Lung (tissue), 12 donors: ENCODE results near the gene BTN2A1. TPM values are rescaled to one million over a fixed set of nuclear protein-coding genes. Genes with fewer than 3 reads are reported as not detected.

Experiments
- ATAC-seq: fragments of 200-7000 bp; cut with Tn5 transposase; one replicate; pipeline ENCODE4 v1.9.1; 2020; ENCODE audit warnings: moderate number of reproducible peaks; ENCODE audit not compliant: insufficient read depth, low FRiP score
- DNase-seq, 3 donors: peaks; one replicate each; pipeline ENCODE4 v3.0.0-alpha.2; 2013 to 2017
- H3K27ac ChIP-seq, 2 donors: one replicate each; pipeline ENCODE4 v1.5.1; 2013; ENCODE audit warnings: mild to moderate bottlenecking in 2 of 2, moderate library complexity in 2 of 2, control low read depth in 1 of 2, inconsistent platforms in 1 of 2, low read depth in 1 of 2, low read length in 1 of 2
- H3K27me3 ChIP-seq, 3 donors: one replicate each; pipeline ENCODE4 v1.5.1; 2013; ENCODE audit warnings: low read length in 2 of 3; ENCODE audit not compliant: control insufficient read depth in 3 of 3, insufficient read depth in 3 of 3
- H3K36me3 ChIP-seq, 4 donors: one replicate each; pipeline ENCODE4 v1.5.1; 2013; ENCODE audit warnings: low read length in 4 of 4, mild to moderate bottlenecking in 1 of 4, moderate library complexity in 1 of 4; ENCODE audit not compliant: control insufficient read depth in 4 of 4, insufficient read depth in 4 of 4
- H3K4me1 ChIP-seq, 5 donors: one replicate each; pipeline ENCODE4 v1.5.1; 2013; ENCODE audit warnings: low read length in 5 of 5, mild to moderate bottlenecking in 2 of 5, moderate library complexity in 1 of 5; ENCODE audit not compliant: control insufficient read depth in 5 of 5, insufficient read depth in 5 of 5
- H3K4me3 ChIP-seq: one replicate; pipeline ENCODE4 v1.5.1; 2013; ENCODE audit warnings: mild to moderate bottlenecking, control low read depth, moderate library complexity
- H3K9ac ChIP-seq, 2 donors: one replicate each; pipeline ENCODE4 v1.5.1; 2013; ENCODE audit warnings: low read length in 2 of 2, control low read depth in 1 of 2; ENCODE audit not compliant: insufficient read depth in 1 of 2
- H3K9me3 ChIP-seq, 4 donors: one replicate each; pipeline ENCODE4 v1.5.1; 2013; ENCODE audit warnings: low read length in 3 of 4, mild to moderate bottlenecking in 1 of 4, moderate library complexity in 1 of 4; ENCODE audit not compliant: control insufficient read depth in 4 of 4, insufficient read depth in 3 of 4
- CTCF ChIP-seq: IDR thresholded peaks from 2 replicates; pipeline ENCODE4 v1.5.1; 2012; ENCODE audit warnings: mild to moderate bottlenecking; ENCODE audit errors: control extremely low read depth, extremely low read depth
- WGBS, 2 donors: extraction: QIAGEN DNeasy Blood & Tissue Kit; methylation state at CpG; one replicate each; pipeline ENCODE4 v1.1.7; 2013; 5-methylcytosine and 5-hydroxymethylcytosine counted together
- polyA plus RNA-seq, 2 donors: library from polyadenylated mRNA; stranded (reverse); fragments of 200-250 nt; gene quantifications; one replicate each; pipeline ENCODE4 v1.2.1, GENCODE V29; 2013
- total RNA-seq, 2 donors: library from RNA; depleted of rRNA in 1 of 2; stranded (reverse); fragments of >200 nt in 1 of 2; gene quantifications; one replicate each; pipeline ENCODE4 v1.2.1, GENCODE V29; 2014 to 2021
- donor health status: control.
- donor health status: control.
- donor health status: Bipolar disorder and iron deficiency.
- donor health status: healthy.
- donor health status: DM: yes; HTN: yes; CAD: no.

The BTN2A1 gene
- total and polyA plus RNA-seq, 4 donors = 12.4 to 35.3 (median 21.8) TPM

- WGBS, 2 donors = 47 to 70% methylated on average over 3 of the region's 3 CpGs
- no peaks in the 10 kb centered on the region for H3K9me3 ChIP-seq
- no peak overlapping the region for H3K4me3 ChIP-seq
- no peak for TF ChIP-seq CTCF
- no peak overlapping the region for H3K9ac ChIP-seq
- no peaks in the 10 kb centered on the region for H3K27me3 ChIP-seq
- ATAC-seq (no peak), DNase-seq (no peak)
- peaks cover 0 to 19% (median 4%) of the 10 kb centered on the region in 5 donors for H3K4me1 ChIP-seq
- no peaks in the 10 kb centered on the region for H3K36me3 ChIP-seq
- peak overlapping the region in 1 of 2 donors; percentile 20 for H3K27ac ChIP-seq
Observed at GRCh38 chr6:26478985-26479278, 21.2 kb downstream of the BTN2A1 start.

- TF ChIP-seq CTCF = no peak
- WGBS, 2 donors = 94 to 98% methylated on average over 4 of the region's 4 CpGs
- Histone ChIP-seq H3K36me3 (no peaks in the 10 kb centered on the region), H3K27me3 (no peaks in the 10 kb centered on the region), H3K27ac (no peak overlapping the region), H3K9me3 (peaks cover 0 to 2% (median 0%) of the 10 kb centered on the region in 4 donors), H3K9ac (no peak overlapping the region), H3K4me1 (peaks cover 0 to 6% (median 0%) of the 10 kb centered on the region in 5 donors), H3K4me3 (no peak overlapping the region)
- no peak for DNase-seq
- ATAC-seq = no peak
Observed at GRCh38 chr6:26482338-26482737, 24.6 kb downstream of the BTN2A1 start.

- no peak for TF ChIP-seq CTCF
- 94% methylated on average over 3 of the region's 3 CpGs for WGBS, 2 donors
- no peak for ATAC-seq
Observed at GRCh38 chr6:26483727-26484126, 26.0 kb downstream of the BTN2A1 start.

GRCh38 chr6:26484161-26484560 is 26.4 kb downstream of the BTN2A1 start:
- no peaks in the 10 kb centered on the region for H3K27me3 ChIP-seq
- DNase-seq (no peak), ATAC-seq (no peak)
- no peaks in the 10 kb centered on the region for H3K36me3 ChIP-seq
- no peaks in the 10 kb centered on the region for H3K4me1 ChIP-seq
- peaks cover 0 to 2% (median 0%) of the 10 kb centered on the region in 4 donors for H3K9me3 ChIP-seq
- no peak overlapping the region for H3K4me3 ChIP-seq
- WGBS, 2 donors = 36 to 52% methylated on average over 2 of the region's 2 CpGs
- no peak overlapping the region for H3K27ac ChIP-seq
- TF ChIP-seq CTCF = no peak
- no peak overlapping the region for H3K9ac ChIP-seq

More at GRCh38 chr6:26483727-26484126, 26.0 kb downstream of the BTN2A1 start:
- no peaks in the 10 kb centered on the region for H3K36me3 ChIP-seq
- H3K27me3 ChIP-seq = no peaks in the 10 kb centered on the region
- no peaks in the 10 kb centered on the region for H3K4me1 ChIP-seq
- H3K27ac ChIP-seq = no peak overlapping the region
- no peak for DNase-seq
- H3K9me3 ChIP-seq = peaks cover 0 to 2% (median 0%) of the 10 kb centered on the region in 4 donors
- no peak overlapping the region for H3K4me3 ChIP-seq
- H3K9ac ChIP-seq = no peak overlapping the region
